Measurements from ENCODE around the gene CUBN. TPM values are rescaled to one million over a fixed set of nuclear protein-coding genes. Genes with fewer than 3 reads are reported as not detected.
A peak's percentile ranks its signal among the peaks of the same experiment; 100 is the strongest.

The CUBN gene
- total RNA-seq, 1 donor: 1.1 TPM

- no peaks in the 10 kb centered on the region for H3K9me3 ChIP-seq (ENCODE audit: low read depth, low read length)
- H4K20me1 ChIP-seq (ENCODE audit: insufficient read depth, low read length): no peaks in the 10 kb centered on the region
- no peak overlapping the region for H3K4me2 ChIP-seq (ENCODE audit: insufficient read depth, low read length)
- H3K4me1 ChIP-seq (ENCODE audit: insufficient read depth, low read length): peaks cover 43% of the 10 kb centered on the region
- H3K36me3 ChIP-seq (ENCODE audit: insufficient read depth, low read length): no peaks in the 10 kb centered on the region
- no peak overlapping the region for H2AFZ ChIP-seq (ENCODE audit: low read length)
- no peak overlapping the region for H3K27ac ChIP-seq (ENCODE audit: low read depth, low read length)
- no peak overlapping the region for H3K4me3 ChIP-seq (ENCODE audit: insufficient read depth, low read length)
- no peaks in the 10 kb centered on the region for H3K79me2 ChIP-seq (ENCODE audit: insufficient read depth, low read length)
- no peak for DNase-seq (ENCODE audit: insufficient read length, low spot score, missing footprints)
- no peaks in the 10 kb centered on the region for H3K27me3 ChIP-seq (ENCODE audit: insufficient read depth, low read length)
- TF ChIP-seq, protein P1, sequence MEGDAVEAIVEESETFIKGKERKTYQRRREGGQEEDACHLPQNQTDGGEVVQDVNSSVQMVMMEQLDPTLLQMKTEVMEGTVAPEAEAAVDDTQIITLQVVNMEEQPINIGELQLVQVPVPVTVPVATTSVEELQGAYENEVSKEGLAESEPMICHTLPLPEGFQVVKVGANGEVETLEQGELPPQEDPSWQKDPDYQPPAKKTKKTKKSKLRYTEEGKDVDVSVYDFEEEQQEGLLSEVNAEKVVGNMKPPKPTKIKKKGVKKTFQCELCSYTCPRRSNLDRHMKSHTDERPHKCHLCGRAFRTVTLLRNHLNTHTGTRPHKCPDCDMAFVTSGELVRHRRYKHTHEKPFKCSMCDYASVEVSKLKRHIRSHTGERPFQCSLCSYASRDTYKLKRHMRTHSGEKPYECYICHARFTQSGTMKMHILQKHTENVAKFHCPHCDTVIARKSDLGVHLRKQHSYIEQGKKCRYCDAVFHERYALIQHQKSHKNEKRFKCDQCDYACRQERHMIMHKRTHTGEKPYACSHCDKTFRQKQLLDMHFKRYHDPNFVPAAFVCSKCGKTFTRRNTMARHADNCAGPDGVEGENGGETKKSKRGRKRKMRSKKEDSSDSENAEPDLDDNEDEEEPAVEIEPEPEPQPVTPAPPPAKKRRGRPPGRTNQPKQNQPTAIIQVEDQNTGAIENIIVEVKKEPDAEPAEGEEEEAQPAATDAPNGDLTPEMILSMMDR (IDR thresholded peaks at IDR 0.05; ENCODE audit: extremely low read depth, low read depth, low read length): no peak
Measured at GRCh38 chr10:17005621-17006566, 123.7 kb downstream of the CUBN start.

DNA sequence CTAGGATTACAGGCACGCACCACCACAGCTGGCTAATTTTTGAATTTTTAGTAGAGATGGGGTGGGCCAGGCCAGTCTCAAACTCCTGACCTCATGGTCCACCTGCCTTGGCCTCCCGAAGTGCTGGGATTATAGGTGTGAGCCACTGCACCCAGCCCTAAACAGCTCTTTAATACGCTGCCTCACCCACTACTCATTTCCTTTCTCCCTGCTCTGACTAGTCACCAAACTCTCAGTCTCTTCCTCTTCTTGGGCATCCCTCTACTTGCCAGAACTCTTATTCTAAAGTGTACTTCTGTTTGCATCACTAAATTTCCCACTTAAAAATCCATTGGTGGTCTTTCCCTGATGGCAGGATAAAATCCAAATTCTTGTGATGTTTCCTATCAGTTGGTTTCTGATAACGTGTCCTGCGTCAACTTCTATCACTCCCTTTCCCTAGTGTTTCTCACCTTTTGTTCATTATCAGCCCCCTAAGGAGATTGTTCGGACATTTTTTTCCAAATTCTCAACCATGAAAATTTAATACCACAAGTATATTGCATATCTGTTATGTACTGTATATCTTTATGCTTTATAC is 124.7 kb downstream of the CUBN start:
- Histone ChIP-seq H3K27ac (ENCODE audit: low read depth, low read length) (no peak overlapping the region), H2AFZ (ENCODE audit: low read length) (no peak overlapping the region), H3K4me3 (ENCODE audit: insufficient read depth, low read length) (no peak overlapping the region), H3K9me3 (ENCODE audit: low read depth, low read length) (no peaks in the 10 kb centered on the region), H3K36me3 (ENCODE audit: insufficient read depth, low read length) (no peaks in the 10 kb centered on the region), H3K4me2 (ENCODE audit: insufficient read depth, low read length) (no peak overlapping the region), H3K27me3 (ENCODE audit: insufficient read depth, low read length) (no peaks in the 10 kb centered on the region), H4K20me1 (ENCODE audit: insufficient read depth, low read length) (no peaks in the 10 kb centered on the region), H3K4me1 (ENCODE audit: insufficient read depth, low read length) (peaks cover 47% of the 10 kb centered on the region), H3K79me2 (ENCODE audit: insufficient read depth, low read length) (no peaks in the 10 kb centered on the region)
- no peak for DNase-seq (ENCODE audit: insufficient read length, low spot score, missing footprints)
- TF ChIP-seq, protein P1 (IDR thresholded peaks at IDR 0.05; ENCODE audit: extremely low read depth, low read depth, low read length): no peak

DNA sequence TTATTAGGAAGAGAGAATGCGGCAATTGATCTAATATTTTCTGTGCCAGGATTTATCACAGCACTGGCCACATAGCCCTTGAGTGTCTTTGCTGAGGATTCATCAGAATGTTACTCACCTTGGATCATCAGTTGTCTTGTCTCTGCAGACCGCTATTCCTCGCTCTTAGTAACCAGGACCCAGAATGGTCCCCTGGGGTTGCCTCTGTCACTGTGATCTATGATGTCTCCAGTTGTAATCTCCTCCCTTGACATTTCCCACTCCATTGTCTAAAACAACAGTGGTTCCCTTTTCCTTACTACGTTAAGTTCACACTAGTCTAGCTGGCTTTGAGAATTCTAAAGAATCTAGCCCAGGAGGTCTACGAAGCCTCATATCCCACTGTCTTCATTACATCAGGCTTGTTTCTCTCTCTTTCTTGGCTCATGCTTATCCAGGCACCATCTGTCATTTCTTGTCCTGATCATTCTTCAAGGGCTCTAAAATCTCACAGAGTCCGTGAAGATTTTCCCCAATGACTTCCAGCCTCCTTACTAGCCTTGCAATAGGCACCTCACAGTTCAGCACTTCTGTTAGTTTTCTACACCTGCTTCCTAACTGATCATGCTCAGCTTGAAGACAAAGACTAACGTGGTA is 125.8 kb downstream of the CUBN start:
- Histone ChIP-seq H4K20me1 (ENCODE audit: insufficient read depth, low read length) (no peaks in the 10 kb centered on the region), H3K4me3 (ENCODE audit: insufficient read depth, low read length) (no peak overlapping the region)
- TF ChIP-seq, protein P1 (IDR thresholded peaks at IDR 0.05; ENCODE audit: extremely low read depth, low read depth, low read length): no peak

GRCh38 chr10:17003151-17003550 is 126.5 kb downstream of the CUBN start:
- peak overlapping the region; percentile 66 for H3K4me2 ChIP-seq (ENCODE audit: insufficient read depth, low read length)
- H3K79me2 ChIP-seq (ENCODE audit: insufficient read depth, low read length): no peaks in the 10 kb centered on the region
- H3K4me3 ChIP-seq (ENCODE audit: insufficient read depth, low read length): peak overlapping the region; percentile 7
- H3K9me3 ChIP-seq (ENCODE audit: low read depth, low read length): no peaks in the 10 kb centered on the region
- H4K20me1 ChIP-seq (ENCODE audit: insufficient read depth, low read length): no peaks in the 10 kb centered on the region
- peak overlapping the region; percentile 94 for H3K27ac ChIP-seq (ENCODE audit: low read depth, low read length)
- no peaks in the 10 kb centered on the region for H3K27me3 ChIP-seq (ENCODE audit: insufficient read depth, low read length)
- H2AFZ ChIP-seq (ENCODE audit: low read length): no peak overlapping the region
- TF ChIP-seq, protein P1 (IDR thresholded peaks at IDR 0.05; ENCODE audit: extremely low read depth, low read depth, low read length): no peak
- peak; percentile 71 for DNase-seq (ENCODE audit: insufficient read length, low spot score, missing footprints)
- H3K36me3 ChIP-seq (ENCODE audit: insufficient read depth, low read length): no peaks in the 10 kb centered on the region
- H3K4me1 ChIP-seq (ENCODE audit: insufficient read depth, low read length): peaks cover 39% of the 10 kb centered on the region

More for the DNA sequence above, 125.8 kb downstream of the CUBN start:
- Histone ChIP-seq H3K4me2 (ENCODE audit: insufficient read depth, low read length) (peak overlapping the region; percentile 66), H3K27me3 (ENCODE audit: insufficient read depth, low read length) (no peaks in the 10 kb centered on the region), H3K4me1 (ENCODE audit: insufficient read depth, low read length) (peaks cover 41% of the 10 kb centered on the region), H2AFZ (ENCODE audit: low read length) (no peak overlapping the region), H3K9me3 (ENCODE audit: low read depth, low read length) (no peaks in the 10 kb centered on the region), H3K27ac (ENCODE audit: low read depth, low read length) (peak overlapping the region; percentile 94), H3K79me2 (ENCODE audit: insufficient read depth, low read length) (no peaks in the 10 kb centered on the region), H3K36me3 (ENCODE audit: insufficient read depth, low read length) (no peaks in the 10 kb centered on the region)
- no peak for DNase-seq (ENCODE audit: insufficient read length, low spot score, missing footprints)
